Inferior parietal cortex (tissue), 1 donor: ENCODE data around the gene P2RY6.
"Not testable (repeated sequence)": the region's sequence is repeated elsewhere in the genome, so short reads cannot be mapped to it uniquely, and the experiment has no call there.

Experiments
- DNase-seq: peaks from one replicate; pipeline ENCODE4 v3.0.0-alpha.2; 2016; ENCODE audit errors: extremely low spot score

The P2RY6 gene, protein sequence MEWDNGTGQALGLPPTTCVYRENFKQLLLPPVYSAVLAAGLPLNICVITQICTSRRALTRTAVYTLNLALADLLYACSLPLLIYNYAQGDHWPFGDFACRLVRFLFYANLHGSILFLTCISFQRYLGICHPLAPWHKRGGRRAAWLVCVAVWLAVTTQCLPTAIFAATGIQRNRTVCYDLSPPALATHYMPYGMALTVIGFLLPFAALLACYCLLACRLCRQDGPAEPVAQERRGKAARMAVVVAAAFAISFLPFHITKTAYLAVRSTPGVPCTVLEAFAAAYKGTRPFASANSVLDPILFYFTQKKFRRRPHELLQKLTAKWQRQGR

DNA sequence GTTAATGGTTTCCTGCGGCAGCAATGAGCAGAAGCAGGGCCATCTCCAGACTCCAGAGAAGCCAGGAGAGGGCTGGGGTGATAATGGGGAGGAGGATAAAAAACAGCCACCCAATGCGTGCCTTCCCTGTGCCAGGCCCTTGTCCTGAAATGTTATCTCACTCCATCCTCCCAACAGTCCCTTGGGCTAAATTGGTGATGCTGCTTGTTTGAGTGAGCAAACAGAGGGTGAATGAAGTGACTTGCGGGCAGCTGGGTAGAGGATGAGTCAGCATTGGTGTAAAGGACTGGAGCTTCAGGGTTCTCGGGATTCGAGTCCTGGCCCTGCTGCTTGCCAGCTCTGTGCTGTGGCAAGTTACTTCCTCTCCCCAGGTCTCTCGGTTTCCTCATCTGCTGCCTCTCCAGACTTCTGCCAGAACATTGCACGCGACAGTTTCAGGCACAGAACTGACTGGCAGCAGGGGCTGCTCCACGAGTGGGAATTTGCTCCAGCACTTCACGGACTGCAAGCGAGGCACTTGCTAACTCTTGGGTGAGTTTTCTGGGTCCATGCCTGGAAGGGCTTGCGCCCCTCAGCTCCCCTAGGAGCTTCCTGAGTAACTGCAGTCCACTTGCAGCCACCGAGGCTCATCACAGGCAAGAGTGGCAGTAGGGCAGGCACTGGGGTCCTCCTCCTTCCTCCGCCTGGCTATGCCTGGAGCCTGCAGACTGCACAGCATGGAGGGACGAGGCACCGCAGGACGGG, at the start of gene P2RY6:
TSS of gene P2RY6 (plus strand) at position 403 of the 744 bp plus-strand sequence. CDS start 24,181 bp downstream, outside the sequence.
- no peak for DNase-seq

DNA sequence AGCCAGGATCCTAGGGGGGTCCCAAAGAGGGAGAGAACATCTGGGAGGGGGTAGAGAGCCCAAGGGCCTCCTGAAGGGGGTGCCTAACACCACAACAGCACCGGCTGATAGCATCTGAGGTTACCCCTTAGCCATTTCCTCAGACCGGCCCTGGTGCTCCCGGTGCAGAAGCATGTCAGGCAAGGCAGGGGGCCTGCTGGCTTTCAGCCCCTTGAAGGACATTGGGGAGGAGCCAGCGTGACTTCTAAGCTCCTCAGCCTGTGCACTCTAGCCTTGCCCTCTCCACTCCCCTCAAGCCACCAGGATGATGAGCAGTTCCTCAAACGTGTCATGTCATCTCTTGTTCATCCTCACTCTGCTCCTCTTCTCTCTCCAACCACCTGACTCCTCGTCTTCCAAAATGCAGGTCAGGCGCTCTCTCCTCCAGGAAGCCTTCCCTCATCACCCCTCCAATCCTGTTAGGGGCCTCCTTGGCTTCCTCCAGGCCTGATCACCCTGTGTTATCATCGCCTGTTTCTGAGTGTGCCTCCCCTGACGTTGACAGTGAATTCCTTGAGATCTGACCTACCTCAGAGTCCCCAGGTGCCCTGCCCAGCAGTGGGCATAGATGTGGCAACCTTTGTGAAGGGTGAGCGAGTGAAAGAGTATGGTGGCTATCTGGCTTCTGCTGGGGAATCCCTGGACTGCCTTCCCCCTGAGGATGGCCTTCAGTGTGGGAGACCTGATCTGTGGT, 48.0 kb upstream of the P2RY6 start:
- no peak for DNase-seq

DNA sequence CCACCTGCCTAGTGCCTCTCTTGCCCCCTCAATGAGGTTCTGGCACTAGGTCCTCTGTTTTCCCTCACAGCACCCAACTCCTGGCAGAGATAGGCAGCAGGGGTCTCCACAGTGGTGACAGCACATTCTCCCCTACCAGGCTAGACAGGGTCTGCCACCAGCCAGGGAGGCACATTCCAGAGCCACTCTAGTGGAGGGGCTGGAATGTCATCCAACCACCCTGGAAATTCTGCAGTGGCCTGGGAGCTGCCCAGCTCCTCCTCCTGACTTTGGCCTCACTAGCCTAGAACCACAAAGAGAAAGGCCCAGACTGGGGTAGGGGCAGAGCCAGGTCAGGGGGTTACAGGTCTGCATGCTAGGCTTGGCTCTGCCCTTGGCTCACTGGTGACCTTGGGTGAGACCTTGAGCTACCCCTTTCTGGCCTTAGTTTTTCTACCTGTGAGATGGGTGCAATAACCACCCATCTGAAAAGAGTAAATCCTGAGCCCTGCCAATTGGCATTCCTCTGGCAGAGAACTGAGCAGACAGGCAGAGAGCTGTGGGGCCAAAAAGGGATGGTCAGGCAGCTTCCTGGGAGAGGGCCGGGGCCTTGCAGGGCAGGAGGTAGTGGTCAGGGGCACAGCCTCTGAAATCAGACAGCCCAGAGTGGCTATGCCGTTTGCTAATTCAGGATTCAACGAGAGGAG, 47.0 kb upstream of the P2RY6 start:
- DNase-seq: no peak

DNA sequence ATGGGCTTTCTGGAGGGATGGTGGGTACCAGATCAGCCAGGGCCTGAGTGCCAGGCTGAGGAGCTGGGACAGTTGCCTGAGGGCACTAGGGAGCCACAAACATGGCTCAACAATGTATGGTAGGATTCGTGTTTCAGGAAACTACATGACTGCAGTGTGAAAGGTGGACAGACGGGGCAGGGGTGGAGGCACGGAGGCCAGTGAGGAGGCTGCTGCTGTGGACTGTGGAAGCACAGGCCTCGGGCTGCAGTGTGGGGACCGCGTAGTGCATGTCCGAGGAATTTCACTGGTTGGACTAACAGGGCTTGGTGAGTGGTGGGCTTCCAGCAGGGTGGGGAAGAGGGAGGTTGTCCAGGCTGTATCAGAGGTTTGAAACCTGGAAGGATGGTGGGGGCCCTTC, 46.3 kb upstream of the P2RY6 start:
- no peak for DNase-seq

DNA sequence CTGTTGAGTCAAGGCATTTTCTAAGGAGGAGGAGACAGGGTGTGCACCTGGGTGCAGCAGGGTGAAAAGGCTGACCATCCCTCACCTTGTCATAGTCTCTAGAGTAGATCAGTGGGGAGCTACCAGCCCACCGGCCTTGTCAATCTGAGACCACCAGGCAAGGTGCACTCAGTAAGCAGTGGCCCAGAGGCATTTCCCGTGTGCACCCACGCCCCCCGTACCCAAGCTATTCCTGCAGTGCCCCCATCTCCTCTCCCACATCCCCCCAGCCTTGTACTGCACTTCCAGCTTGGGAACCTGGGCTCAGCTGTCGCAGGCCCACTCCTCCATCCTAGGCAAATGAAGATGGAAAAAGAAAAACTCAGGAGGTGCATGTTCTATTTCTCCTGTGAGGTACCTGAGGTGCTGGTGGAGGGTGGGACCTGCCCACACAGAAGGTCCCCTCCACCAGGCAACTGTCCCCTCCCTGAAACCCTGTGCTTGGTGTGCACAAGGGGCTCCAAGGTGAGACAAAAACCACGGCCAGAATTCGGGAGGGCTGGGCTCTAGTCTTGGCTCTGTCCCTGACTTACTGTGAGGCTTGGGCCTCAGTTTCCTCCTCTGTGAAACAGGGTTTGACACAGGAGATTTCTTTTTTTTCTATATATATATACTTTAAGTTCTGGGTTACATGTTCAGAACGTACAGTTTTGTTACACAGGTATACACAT, 45.7 kb upstream of the P2RY6 start:
- no peak for DNase-seq

DNA sequence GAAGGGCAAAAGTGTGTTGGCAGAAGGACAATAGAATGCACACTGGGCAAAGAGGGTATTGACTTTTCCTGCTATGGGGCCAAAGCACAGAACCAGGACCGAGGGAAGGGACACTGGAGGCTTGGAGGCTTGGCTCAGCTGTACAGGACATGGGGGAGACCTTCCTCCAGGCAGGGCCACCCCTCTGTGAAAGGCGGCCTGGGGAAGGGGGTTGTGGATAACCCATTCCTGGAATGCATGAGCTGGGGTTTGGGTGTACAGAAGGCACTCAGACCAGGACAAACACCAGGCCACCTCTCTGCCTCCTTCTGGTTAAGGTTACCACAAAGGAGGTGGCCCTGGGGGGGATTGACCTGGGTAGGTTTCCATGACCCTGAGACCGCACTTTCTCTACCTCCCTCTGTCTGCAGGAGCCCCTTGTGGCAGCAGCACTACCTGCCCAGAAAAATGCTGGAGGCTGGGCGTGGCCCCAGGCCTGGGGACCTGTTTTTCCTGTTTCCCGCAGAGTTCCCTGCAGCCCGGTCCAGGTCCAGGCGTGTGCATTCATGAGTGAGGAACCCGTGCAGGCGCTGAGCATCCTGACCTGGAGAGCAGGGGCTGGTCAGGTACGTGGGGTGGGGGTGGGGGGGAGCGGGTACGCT, 44.4 kb upstream of the P2RY6 start:
- DNase-seq: no peak

DNA sequence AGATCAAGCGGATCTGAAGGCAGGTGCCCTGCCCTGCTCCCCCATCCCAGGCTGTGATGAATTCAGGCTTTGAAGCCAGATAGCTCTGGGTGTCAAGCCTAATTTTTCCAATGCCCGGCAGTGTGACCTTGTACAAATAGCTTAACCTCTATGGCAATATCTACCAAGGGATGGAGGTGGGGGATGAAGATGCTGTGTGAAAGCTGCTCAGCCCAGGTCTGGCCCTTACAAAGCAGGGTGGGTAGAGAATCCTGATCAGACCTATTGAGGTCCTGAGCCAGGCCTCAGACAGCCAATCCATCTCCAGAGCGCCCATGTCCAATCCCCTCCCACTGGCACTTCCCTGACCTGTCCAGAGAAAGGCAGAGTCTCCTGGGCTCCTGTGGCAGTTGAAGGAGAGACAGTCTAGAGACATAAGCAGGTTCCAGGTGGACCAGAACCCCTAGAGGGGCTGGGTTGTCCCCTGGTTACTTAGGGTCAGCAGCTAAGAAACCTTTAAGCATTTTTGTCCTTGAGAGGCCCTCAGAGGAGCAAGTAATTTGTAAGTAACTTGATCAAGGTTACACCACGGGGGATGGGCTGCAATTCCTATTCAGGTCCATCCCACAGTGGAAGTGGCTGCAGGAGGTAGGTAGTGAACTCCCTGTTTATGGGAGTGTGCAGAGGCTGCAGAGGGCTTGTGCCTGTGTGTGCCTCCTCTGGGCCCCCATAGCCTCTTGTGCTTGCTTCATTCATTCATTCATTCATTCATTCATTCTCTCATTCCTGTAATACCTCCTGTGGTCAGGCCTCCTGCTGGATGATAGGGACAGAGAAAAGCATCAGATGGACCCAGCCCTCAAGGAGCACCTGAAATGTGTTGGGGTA, 43.6 kb upstream of the P2RY6 start:
- no peak for DNase-seq

DNA sequence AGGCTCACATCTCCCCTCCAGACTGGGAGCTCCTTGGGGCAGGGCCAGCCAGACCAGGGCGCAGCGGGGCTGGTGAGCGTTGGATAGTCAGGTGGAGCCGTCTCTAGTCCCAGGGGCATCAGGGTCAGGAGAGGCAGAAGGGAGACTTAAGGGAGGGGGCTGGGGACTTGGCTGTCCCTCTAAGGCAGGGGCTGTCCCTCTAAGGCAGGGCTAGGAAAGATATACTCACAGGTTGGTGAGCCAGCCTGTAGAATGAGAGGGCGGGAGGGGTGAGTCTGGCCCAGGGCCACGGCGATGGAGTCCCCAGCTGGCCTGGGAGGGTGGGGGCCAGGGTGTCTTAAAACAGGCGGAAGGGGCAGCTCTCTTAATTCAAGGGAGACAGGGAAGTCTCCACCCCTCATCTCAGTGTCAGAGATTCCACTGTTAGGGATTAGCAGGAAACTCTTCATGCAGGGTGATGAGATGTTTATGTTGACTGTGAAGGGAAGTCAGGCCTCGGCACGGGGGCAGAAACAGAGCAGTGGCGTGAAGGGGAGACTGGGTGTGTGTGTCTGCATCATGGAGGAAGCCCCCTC, 42.7 kb upstream of the P2RY6 start:
- no peak for DNase-seq

DNA sequence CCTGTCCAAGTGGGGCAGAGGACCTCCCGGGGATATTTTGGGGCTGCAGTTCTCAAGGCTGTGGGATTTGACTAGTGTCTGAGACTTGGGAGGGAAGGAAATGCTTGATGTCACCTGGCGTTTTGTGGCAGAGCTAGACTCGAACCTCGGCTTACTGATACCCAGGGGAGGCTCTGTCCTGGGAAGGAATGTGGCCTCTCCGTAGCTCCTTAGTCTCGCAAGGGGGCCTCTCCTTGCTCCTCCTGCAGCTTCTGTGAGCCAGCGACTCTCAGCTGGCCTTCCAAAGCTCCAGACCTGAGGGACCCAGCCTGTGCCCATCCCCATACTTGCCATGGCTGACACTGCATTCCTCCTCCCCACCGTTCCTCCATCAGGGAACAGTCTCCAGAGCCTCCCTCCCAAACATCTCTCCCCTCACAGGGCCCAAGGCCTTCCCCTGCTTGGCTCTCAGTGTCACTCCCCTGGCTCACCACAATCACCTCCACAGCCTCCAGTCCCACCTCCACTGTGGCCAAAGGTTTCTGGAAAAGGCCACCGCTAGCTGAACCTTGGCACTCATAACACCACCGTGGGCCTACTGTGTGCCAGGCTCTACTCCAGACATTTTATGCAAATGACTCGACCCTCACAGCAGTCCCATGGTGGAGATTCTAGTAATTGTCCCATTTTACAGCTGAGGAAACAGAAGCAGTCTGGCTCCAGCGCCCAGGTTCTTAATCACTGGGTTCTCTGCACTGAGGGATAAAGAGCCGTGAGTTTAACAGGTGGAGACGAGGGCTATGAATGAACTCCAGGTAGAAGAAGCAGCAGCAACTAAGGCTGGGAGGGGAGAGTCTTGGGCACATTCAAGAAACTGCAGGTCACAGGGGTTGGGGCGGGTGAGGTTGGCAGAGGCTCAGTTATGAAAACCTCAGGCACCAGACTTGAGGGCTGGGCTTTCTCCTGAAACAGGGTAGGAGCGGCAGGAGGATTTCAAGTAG, 42.0 kb upstream of the P2RY6 start:
- DNase-seq: no peak

DNA sequence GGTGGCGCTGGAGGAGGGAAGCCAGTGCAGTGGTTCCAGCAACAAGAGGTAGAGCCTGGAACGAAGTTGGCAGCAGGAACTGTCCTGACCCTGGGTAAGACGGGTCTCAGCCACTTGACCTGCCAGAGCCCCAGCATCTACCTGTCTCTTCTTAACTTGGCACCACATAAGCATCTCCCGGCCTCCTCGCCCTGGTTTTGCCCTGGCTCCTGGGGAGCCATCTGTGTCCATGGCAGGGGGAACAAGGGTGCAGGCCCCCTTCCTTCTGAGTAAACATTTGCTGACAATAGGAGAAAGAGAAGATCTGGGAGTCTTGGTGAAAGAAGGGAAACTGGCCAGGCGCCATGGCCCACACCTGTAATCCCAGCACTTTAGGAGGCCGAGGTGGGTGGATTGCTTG, 41.2 kb upstream of the P2RY6 start:
- DNase-seq: no peak

DNA sequence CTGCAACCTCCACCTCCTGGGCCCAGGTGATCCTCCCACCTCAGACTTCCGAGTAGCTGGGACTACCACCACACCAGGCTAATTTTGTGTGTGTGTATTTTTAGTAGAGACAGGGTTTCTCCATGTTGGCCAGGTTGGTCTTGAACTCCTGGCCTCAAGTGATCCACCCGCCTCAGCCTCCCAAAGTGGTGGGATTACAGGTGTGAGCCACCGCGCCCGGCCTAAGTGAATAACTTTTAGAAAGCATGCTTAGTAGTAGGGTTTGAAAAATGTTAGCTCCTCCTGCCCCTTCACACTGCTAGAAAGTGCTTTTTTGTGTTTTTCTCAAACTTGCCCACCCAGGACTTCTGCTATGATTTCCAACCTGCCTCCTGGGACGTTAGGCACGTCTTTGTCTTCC, 39.7 kb upstream of the P2RY6 start:
- DNase-seq: not testable (repeated sequence)

DNA sequence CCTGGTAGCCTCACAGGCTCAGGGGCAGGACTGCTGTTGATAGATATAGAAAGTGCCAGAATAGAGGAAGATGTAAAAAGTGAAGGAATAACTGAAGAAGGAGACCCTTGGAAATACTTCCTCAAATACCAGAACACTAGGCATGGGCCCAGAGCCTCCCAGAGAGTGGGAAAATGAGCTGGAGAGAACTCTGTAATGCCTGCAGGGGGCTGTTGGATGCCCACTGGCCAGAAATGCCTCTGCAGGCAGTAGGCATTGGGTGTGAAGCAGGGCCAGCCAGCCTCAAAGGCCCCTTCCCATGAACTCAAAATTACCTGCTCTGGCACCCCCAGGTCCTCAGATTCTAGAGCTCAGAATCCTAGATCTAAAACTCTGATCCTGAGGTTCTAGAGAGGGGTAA, 38.9 kb upstream of the P2RY6 start:
- DNase-seq: no peak

DNA sequence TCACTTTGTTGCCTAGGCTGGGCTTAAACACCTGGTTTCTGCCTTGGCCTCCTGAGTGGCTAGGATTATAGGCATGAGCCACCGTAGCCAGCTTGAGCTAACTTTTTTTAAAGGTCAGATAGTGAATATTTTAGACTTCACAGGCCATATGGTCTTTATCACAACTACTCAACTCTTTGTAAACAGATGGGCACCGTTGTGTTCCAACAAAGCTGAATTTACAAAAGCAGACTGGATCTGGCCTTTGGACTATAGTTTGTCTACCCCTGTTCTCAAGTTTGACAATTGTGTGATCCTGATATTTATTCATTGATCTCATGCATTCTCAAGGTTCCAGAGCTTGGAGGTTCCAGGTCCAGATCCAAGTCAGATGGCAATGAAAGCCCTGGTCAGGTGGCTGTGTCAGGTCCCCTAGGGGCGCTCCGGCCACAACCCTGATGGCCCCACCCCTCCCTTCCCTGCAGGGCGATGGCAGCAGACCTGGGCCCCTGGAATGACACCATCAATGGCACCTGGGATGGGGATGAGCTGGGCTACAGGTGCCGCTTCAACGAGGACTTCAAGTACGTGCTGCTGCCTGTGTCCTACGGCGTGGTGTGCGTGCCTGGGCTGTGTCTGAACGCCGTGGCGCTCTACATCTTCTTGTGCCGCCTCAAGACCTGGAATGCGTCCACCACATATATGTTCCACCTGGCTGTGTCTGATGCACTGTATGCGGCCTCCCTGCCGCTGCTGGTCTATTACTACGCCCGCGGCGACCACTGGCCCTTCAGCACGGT, 38.3 kb upstream of the P2RY6 start:
- no peak for DNase-seq

DNA sequence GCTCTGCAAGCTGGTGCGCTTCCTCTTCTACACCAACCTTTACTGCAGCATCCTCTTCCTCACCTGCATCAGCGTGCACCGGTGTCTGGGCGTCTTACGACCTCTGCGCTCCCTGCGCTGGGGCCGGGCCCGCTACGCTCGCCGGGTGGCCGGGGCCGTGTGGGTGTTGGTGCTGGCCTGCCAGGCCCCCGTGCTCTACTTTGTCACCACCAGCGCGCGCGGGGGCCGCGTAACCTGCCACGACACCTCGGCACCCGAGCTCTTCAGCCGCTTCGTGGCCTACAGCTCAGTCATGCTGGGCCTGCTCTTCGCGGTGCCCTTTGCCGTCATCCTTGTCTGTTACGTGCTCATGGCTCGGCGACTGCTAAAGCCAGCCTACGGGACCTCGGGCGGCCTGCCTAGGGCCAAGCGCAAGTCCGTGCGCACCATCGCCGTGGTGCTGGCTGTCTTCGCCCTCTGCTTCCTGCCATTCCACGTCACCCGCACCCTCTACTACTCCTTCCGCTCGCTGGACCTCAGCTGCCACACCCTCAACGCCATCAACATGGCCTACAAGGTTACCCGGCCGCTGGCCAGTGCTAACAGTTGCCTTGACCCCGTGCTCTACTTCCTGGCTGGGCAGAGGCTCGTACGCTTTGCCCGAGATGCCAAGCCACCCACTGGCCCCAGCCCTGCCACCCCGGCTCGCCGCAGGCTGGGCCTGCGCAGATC, 37.5 kb upstream of the P2RY6 start:
- no peak for DNase-seq

DNA sequence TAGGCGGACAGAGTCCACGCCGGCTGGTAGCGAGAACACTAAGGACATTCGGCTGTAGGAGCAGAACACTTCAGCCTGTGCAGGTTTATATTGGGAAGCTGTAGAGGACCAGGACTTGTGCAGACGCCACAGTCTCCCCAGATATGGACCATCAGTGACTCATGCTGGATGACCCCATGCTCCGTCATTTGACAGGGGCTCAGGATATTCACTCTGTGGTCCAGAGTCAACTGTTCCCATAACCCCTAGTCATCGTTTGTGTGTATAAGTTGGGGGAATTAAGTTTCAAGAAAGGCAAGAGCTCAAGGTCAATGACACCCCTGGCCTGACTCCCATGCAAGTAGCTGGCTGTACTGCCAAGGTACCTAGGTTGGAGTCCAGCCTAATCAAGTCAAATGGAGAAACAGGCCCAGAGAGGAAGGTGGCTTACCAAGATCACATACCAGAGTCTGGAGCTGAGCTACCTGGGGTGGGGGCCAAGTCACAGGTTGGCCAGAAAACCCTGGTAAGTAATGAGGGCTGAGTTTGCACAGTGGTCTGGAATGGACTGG, 36.8 kb upstream of the P2RY6 start:
- DNase-seq: no peak

DNA sequence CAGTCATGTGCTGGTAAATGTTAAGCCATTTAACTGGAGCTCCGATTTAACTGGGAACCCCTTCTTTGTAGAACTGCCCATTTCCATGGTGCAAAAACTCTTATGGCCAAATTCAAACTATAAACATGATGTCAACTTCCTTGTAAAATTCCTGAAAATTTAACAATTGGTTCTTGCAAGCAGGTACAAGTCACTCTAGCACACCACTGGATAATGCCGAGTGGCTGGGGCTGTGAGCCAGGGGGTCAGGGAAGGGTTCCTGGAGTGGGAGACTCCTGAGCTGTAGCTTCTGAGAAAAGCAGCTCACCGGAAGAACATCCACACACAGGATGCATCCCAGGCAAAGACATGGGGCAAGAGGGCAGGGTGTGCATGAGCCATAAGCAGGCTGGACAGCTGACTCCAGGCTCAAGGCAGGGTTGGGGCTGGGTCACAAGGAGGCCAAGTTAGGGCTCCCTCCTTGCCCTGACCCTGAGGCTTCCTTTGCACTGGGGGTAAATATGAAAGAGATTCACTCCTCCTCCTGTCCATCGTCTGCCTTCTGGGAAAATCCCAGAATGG, 35.9 kb upstream of the P2RY6 start:
- DNase-seq: no peak
